ENCODE measurements around the gene TEKT5.
A peak's percentile ranks its signal among the peaks of the same experiment; 100 is the strongest.

GRCh38 chr16:10647721-10648296, 46.9 kb downstream of the TEKT5 start:
- TF ChIP-seq CTCF (IDR thresholded peaks at IDR 0.05; ENCODE audit: low read depth, low read length, missing input control) (no peak), TAF1 (conservative IDR thresholded peaks at IDR 0.05) (no peak), RAD21 (IDR thresholded peaks at IDR 0.05) (peak; percentile 42 to 57), ZBTB33 (IDR thresholded peaks at IDR 0.05) (peak; percentile 71), EGR1 (IDR thresholded peaks at IDR 0.05; ENCODE audit: low read depth in 2 of 2) (peak; percentile 36 to 54), MAX (IDR thresholded peaks at IDR 0.05) (peak; percentile 77), JUND (IDR thresholded peaks at IDR 0.05) (peak; percentile 69 to 71)

All from liver (tissue), 3 donors.